T-helper 1 cell treated with Interleukin-12 subunit alpha and Interleukin-12 subunit beta and Interleukin-4 antibody, amounts not matched to agents 30 ng/mL and 1 ng/mL, for 36 hours (primary cell): ENCODE results near the gene OR10G6. TPM values are rescaled to one million over a fixed set of nuclear protein-coding genes. Genes with fewer than 3 reads are reported as not detected.
"Not testable (repeated sequence)": the region's sequence is repeated elsewhere in the genome, so short reads cannot be mapped to it uniquely, and the experiment has no call there.

Experiments
- intact Hi-C: fragments of 100-400 bp; cut with micrococcal nuclease; formaldehyde crosslinking; loops from one replicate; pipeline ENCODE4 v1.15.1; 2024
- total RNA-seq: library from RNA; stranded (reverse); gene quantifications from 2 replicates; pipeline ENCODE4 v1.2.3, GENCODE V29; 2022

Gene OR10G6
- total RNA-seq, result not detected in 2 replicates

- intact Hi-C loops, result no loop called here
These were observed at the start of gene OR10G6 for GRCh38 chr11:123995119-123995518. TSS of gene OR10G6 (minus strand) at chr11:123995161. CDS start at chr11:123995161, 0 bp downstream.

- intact Hi-C loops, result no loop called here
These were observed 48.5 kb upstream of the OR10G6 start for GRCh38 chr11:124043420-124043819.

DNA sequence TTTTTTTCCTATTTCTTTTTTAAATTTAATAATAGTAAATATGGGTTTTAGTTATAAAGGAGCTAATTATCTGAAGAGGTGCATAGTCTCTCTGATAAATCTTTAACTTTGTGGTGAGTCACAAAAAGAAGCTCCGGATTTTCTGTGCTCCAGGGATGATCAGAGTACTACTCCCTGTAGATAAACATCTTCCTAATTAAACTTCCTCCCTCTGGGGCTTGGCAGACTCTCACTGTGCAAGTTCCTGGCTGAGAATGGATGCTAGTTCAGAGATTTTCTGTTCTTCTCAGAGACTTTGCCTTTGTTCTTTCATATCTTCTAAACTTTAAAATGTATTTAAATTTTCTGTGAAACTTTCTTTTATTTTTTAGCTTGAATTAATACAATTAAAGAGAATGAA lies 46.3 kb upstream of the OR10G6 start, which contains the start of gene OR10G7:
Gene OR10G7 (minus strand): TSS at position 72 of the 400 bp plus-strand sequence. CDS start 2,324 bp downstream, outside the sequence.
- intact Hi-C loops, result no loop called here

DNA sequence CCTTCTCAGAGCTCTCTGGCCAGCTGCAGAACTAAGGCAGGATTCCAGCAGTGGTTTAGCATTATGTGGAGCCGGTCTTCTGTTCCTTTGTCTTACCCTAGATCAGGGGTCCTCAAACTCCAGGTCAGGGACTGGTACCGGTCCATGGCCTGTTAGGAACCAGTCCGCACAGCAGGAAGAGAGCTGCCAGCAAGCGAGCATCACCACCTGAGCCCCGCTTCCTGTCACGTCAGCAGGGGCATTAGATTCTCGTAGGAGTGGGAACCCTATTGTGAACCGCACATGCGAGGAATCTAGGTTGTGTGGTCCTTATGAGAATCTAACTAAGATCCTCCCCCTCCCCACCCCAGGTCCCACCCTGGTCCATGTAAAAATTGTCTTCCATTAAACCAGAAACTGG lies 44.6 kb upstream of the OR10G6 start:
- intact Hi-C loops, result no loop called here

GRCh38 chr11:124036666-124037065 lies 41.7 kb upstream of the OR10G6 start:
- intact Hi-C loops, result no loop called here

GRCh38 chr11:124026498-124026897 lies 31.5 kb upstream of the OR10G6 start, which contains the start of gene OR10G8:
TSS of gene OR10G8 (plus strand) at chr11:124026798. CDS start at chr11:124029623, 2,825 bp downstream.
- intact Hi-C loops, result no loop called here

DNA sequence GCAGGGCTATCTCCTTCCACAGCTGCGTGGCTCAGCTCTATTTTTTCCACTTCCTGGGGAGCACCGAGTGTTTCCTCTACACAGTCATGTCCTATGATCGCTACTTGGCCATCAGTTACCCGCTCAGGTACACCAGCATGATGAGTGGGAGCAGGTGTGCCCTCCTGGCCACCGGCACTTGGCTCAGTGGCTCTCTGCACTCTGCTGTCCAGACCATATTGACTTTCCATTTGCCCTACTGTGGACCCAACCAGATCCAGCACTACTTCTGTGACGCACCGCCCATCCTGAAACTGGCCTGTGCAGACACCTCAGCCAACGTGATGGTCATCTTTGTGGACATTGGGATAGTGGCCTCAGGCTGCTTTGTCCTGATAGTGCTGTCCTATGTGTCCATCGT lies 20.9 kb upstream of the OR10G6 start:
- intact Hi-C loops, result not testable (repeated sequence)

DNA sequence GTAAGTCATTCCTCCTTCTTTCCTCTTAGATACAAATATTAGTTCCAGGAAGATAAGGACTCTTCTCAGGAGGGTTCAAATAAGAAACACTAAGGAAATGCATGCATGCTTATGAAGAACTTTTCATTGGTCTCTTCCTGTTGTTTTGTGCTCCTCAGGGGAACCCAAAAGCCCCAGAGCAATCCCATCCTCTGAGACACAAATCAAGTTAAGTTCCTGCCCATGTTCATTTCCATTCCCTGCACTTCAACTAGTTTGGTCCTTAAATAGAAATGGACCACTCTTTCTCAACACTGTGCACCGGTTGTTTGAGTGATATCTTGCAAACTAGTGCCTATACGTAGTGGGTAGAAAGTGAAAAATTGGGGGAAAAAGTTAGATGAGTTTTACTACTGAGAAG lies 17.7 kb upstream of the OR10G6 start, which contains the start of gene OR10G4:
Gene OR10G4 (plus strand): TSS at position 301 of the 400 bp plus-strand sequence. CDS start 2,578 bp downstream, outside the sequence.
- intact Hi-C loops, result no loop called here

GRCh38 chr11:123979311-123979710 lies 15.7 kb downstream of the OR10G6 start:
- intact Hi-C loops, result no loop called here

DNA sequence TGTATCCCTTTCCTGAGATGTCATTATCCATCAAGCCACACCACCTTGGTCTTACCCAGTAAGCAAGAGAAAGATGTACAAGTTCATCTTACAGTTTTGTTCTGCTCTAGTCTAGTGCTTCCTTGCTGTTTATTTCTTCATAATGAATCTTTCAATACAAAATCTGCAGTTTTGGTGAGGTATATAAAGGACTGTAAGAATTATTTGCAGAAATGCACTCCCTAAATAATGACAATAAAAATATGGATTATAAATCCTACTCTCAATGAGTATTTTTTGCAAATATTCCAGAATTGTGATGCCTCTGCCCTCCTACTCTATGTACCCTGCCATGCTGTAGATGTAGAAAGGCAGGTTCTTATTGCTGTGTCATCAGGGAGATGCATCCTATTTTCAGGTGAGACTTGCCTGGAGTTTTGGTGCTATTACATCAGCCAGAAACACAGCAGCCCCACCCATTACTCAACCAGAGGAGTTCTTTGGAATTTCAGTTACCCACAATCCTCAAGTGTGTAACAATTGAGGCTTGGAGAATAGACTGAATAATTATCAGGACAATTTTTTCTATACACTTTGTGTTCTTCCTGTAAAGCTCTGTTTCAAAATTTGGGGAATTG lies 17.1 kb downstream of the OR10G6 start, which contains the start of gene OR10S1:
Gene OR10S1 (minus strand): TSS at position 51 of the 617 bp plus-strand sequence. CDS start 117 bp downstream, outside the sequence.
- intact Hi-C loops, result no loop called here

DNA sequence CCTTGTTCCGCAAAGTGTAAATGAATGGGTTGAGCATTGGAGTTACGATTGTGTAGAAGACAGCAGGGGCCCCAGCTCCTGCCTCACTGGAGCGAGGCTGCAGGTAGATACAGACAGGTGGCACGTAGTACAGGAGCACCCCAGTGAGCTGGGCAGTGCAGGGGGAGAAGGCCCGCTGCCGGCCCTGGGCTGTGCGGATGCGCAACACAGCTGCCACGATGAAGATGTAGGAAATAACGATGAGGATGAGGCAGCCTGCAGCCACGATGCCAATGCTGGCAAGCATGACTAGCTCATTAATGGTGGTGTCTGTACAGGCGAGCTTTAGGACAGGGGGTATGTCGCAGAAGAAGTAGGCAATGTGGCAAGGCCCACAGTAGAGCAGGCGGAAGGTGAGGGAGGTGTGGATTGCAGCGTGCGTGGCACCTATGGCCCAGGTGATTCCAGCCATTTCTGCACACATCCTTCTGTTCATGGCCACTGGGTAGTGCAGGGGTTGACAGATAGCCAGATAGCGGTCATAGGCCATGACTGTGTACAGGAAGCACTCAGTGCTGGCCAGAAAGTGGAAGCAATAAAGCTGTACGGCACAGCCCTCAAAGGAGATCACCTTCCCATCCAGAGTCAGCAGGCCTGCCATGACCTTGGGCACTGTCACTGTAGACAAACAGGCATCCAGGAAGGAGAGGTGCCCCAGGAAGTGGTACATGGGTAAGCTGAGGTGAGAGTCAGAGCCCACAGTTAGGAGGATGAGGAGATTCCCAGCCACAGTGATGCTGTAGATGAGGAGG lies 18.0 kb downstream of the OR10G6 start:
- intact Hi-C loops, result no loop called here

DNA sequence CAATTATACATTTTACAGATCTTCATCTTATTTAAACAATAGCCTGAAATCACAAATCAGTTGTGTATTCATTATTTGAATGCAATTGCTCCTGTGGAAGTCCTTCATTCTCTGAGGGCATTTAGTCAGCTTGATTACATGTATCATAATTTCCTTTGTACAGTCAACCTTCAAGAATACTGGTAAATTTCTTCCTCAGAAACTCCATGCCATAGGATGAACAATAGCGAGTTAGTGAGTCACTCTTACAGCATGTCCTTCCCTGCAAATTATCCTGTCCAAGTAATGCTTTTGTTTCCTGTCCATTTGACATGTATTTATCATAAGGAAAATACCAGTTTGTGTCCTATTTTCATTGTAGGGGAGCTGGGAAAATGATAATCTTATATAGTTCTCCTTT lies 21.1 kb downstream of the OR10G6 start:
- intact Hi-C loops, result no loop called here

DNA sequence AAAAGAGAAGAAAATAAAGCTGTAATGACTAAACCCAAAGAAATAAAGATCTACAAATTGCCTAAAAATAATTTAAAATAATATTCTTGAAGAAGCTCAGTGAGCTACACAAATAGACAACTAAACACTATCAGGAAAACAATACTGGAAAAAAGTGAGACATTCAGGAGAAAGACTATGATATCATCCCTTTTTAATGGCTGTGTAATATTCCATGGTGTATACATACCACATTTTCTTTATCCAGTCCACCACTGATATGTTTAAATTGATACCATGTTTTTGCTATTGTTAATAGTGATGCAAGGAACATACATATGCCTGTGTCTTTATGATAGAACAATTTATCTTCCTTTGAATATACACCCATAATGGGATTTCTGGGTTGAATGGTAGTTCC lies 38.2 kb downstream of the OR10G6 start:
- intact Hi-C loops, result no loop called here

DNA sequence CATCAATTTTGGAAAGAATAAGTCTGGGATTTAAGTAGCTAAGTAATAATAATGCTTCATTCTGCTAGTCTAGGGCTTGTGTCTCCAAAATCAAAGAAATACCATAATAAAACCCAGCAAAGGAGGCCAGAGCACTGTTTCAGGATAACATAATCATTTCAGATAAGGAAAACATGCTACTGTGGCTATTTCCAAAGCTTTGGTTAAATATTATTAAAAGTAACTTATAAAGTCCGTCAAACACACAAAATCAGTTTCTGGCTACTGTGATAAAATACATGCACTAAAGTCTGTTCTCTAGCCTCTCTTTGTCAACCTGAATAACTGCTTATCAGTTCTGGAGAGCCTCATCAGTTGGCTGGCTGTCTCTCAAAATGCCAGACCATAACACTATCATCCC lies 49.8 kb downstream of the OR10G6 start:
- intact Hi-C loops, result no loop called here

Other genes starting within 250 kb of the OR10G6 start
- not detected in 2 replicates for gene OR6X1, start 240.6 kb downstream of the OR10G6 start, total RNA-seq
- gene OR6M1, start 188.8 kb downstream of the OR10G6 start, total RNA-seq, result not detected in 2 replicates
- gene TMEM225, start 109.5 kb downstream of the OR10G6 start, total RNA-seq, result not detected in 2 replicates
- not detected in 2 replicates for gene OR8D4, start 93.0 kb downstream of the OR10G6 start, total RNA-seq
- gene OR4D5, start 55.5 kb downstream of the OR10G6 start, total RNA-seq, result not detected in 2 replicates
- gene OR6T1, start 51.3 kb downstream of the OR10G6 start, total RNA-seq, result not detected in 2 replicates
- not detected in 2 replicates for gene OR10S1, start 17.4 kb downstream of the OR10G6 start, total RNA-seq
- gene OR10G4, start 17.8 kb upstream of the OR10G6 start, total RNA-seq, result not detected in 2 replicates
- gene OR10G9, start 27.9 kb upstream of the OR10G6 start, total RNA-seq, result not detected in 2 replicates
- gene OR10G8, start 31.6 kb upstream of the OR10G6 start, total RNA-seq, result not detected in 2 replicates
- gene OR10G7, start 46.2 kb upstream of the OR10G6 start, total RNA-seq, result not detected in 2 replicates
- gene VWA5A, start 120.3 kb upstream of the OR10G6 start, total RNA-seq, result 9.5 and 11.0 TPM in 2 replicates
- gene OR10D3, start 188.2 kb upstream of the OR10G6 start, total RNA-seq, result not detected in 2 replicates
- not detected in 2 replicates for gene OR8G1, start 245.9 kb upstream of the OR10G6 start, total RNA-seq